ENCODE measurements around the gene NAA60. TPM values are rescaled to one million over a fixed set of nuclear protein-coding genes. Genes with fewer than 3 reads are reported as not detected.

The NAA60 gene
- polyA plus RNA-seq, 1 donor from 2014 or later, result 32.0 TPM

GRCh38 chr16:3529175-3529574 lies 85.7 kb downstream of the NAA60 start:
- Histone ChIP-seq H3K9me3 (ENCODE audit: low read length) (peaks cover 5% of the 10 kb centered on the region), H3F3A (ENCODE audit: insufficient read depth, low read length, poor library complexity, severe bottlenecking) (no peaks in the 10 kb centered on the region), H3K36me3 (ENCODE audit: insufficient read depth, low read length) (no peaks in the 10 kb centered on the region), H3K27me3 (ENCODE audit: insufficient read depth, low read depth, low read length) (no peaks in the 10 kb centered on the region), H4K20me1 (ENCODE audit: insufficient read depth) (no peaks in the 10 kb centered on the region), H3K4me3 (ENCODE audit: low read length) (no peak overlapping the region), H3K79me2 (replicated peaks; ENCODE audit: insufficient read depth, low read length) (no peaks in the 10 kb centered on the region), H3K27ac (ENCODE audit: low read length) (no peak overlapping the region), H3K9me2 (ENCODE audit: insufficient read depth, low read length) (no peaks in the 10 kb centered on the region), H3K4me2 (ENCODE audit: low read length) (no peak overlapping the region), H3K9ac (ENCODE audit: low read length) (no peak overlapping the region), H2AFZ (ENCODE audit: low read depth, low read length) (no peak overlapping the region)
- no peak for TF ChIP-seq MXI1 (conservative IDR thresholded peaks at IDR 0.05; ENCODE audit: poor library complexity, severe bottlenecking)
- TF ChIP-seq TAF1 (IDR thresholded peaks at IDR 0.05; ENCODE audit: low read depth), result no peak
- TF ChIP-seq REST (IDR thresholded peaks at IDR 0.05; ENCODE audit: borderline replicate concordance), result no peak
- no peak for TF ChIP-seq EZH2 (IDR thresholded peaks at IDR 0.05; ENCODE audit: borderline replicate concordance, insufficient read depth, low read length, poor library complexity, severe bottlenecking)
- TF ChIP-seq POLR2AphosphoS5 (IDR thresholded peaks at IDR 0.05), result no peak
- no peak for TF ChIP-seq EP300 (conservative IDR thresholded peaks at IDR 0.05; ENCODE audit: poor library complexity, severe bottlenecking)
- no peak for TF ChIP-seq CTCF (IDR thresholded peaks at IDR 0.05; ENCODE audit: poor library complexity, severe bottlenecking)
- no peak for TF ChIP-seq SMC3 (conservative IDR thresholded peaks at IDR 0.05; ENCODE audit: poor library complexity)
- no peak for TF ChIP-seq RAD21 (conservative IDR thresholded peaks at IDR 0.05)

GRCh38 chr16:3530371-3530914 lies 87.0 kb downstream of the NAA60 start:
- Histone ChIP-seq H3K36me3 (ENCODE audit: insufficient read depth, low read length) (no peaks in the 10 kb centered on the region), H3F3A (ENCODE audit: insufficient read depth, low read length, poor library complexity, severe bottlenecking) (no peaks in the 10 kb centered on the region), H3K9me2 (ENCODE audit: insufficient read depth, low read length) (no peaks in the 10 kb centered on the region), H3K79me2 (replicated peaks; ENCODE audit: insufficient read depth, low read length) (no peaks in the 10 kb centered on the region), H3K27me3 (ENCODE audit: insufficient read depth, low read depth, low read length) (no peaks in the 10 kb centered on the region), H2AFZ (ENCODE audit: low read depth, low read length) (no peak overlapping the region), H3K4me2 (ENCODE audit: low read length) (no peak overlapping the region), H3K9ac (ENCODE audit: low read length) (no peak overlapping the region), H3K27ac (ENCODE audit: low read length) (no peak overlapping the region), H4K20me1 (ENCODE audit: insufficient read depth) (no peaks in the 10 kb centered on the region), H3K9me3 (ENCODE audit: low read length) (peaks cover 5% of the 10 kb centered on the region), H3K4me3 (ENCODE audit: low read length) (no peak overlapping the region)
- TF ChIP-seq EP300 (conservative IDR thresholded peaks at IDR 0.05; ENCODE audit: poor library complexity, severe bottlenecking) (no peak), EZH2 (IDR thresholded peaks at IDR 0.05; ENCODE audit: borderline replicate concordance, insufficient read depth, low read length, poor library complexity, severe bottlenecking) (no peak), REST (IDR thresholded peaks at IDR 0.05; ENCODE audit: borderline replicate concordance) (no peak), MXI1 (conservative IDR thresholded peaks at IDR 0.05; ENCODE audit: poor library complexity, severe bottlenecking) (no peak), TAF1 (IDR thresholded peaks at IDR 0.05; ENCODE audit: low read depth) (no peak), SMC3 (conservative IDR thresholded peaks at IDR 0.05; ENCODE audit: poor library complexity) (no peak), RAD21 (conservative IDR thresholded peaks at IDR 0.05) (no peak), CTCF (IDR thresholded peaks at IDR 0.05; ENCODE audit: poor library complexity, severe bottlenecking) (no peak), POLR2AphosphoS5 (IDR thresholded peaks at IDR 0.05) (no peak)

All from neural cell (in vitro differentiated cells).